Motor neuron (in vitro differentiated cells): ENCODE results near the gene ITPKA. TPM values are rescaled to one million over a fixed set of nuclear protein-coding genes. Genes with fewer than 3 reads are reported as not detected.

Experiments used
- ATAC-seq, 8 experiments: fragments of 200-7000 bp; cut with Tn5 transposase; replicated peaks in 6 of 8; 2 replicates each; pipeline ENCODE4 v1.8.0; 2021; ENCODE audit warnings: mild to moderate bottlenecking in 8 of 8, moderate library complexity in 8 of 8
- H3K27ac ChIP-seq, 2 donors: fragments of 250-450 bp; sonication (Bioruptor Pico); 2 replicates each; pipeline ENCODE4 v1.9.0; 2021; ENCODE audit warnings: antibody characterized with exemption in 2 of 2, mild to moderate bottlenecking in 2 of 2, moderate library complexity in 1 of 2
- H3K4me1 ChIP-seq, 2 donors: fragments of 250-450 bp; sonication (Bioruptor Pico); replicated peaks in 1 of 2; 2 replicates each; pipeline ENCODE4 v1.6.1; 2021; ENCODE audit warnings: antibody characterized with exemption in 2 of 2, mild to moderate bottlenecking in 2 of 2, moderate library complexity in 1 of 2
- H3K4me3 ChIP-seq, 5 donors: fragments of 250-450 bp; sonication (Bioruptor Pico); 2 replicates each; pipeline ENCODE4 v1.9.0; 2021; ENCODE audit warnings: antibody characterized with exemption in 5 of 5, mild to moderate bottlenecking in 5 of 5, moderate library complexity in 4 of 5
- WGBS, 10 experiments: fragments of 450-650 bp; shearing (Covaris generic); methylation state at CpG; one replicate each; pipeline ENCODE4 v1.0.0; 2022; 5-methylcytosine and 5-hydroxymethylcytosine counted together
- in situ Hi-C, 9 experiments: fragments of 400-800 bp; cut with MboI; loops; one replicate each; pipeline ENCODE4 v1.15.0; 2021; ENCODE audit warnings: low sequenced_read_pairs in 9 of 9, low pct_unique_long_range_greater_than_20kb in 2 of 9; ENCODE audit not compliant: unreplicated experiment in 9 of 9
- total RNA-seq, 8 experiments: library from RNA; unstranded; fragments of 300-600 nt; gene quantifications; 2 replicates each; pipeline versions ENCODE4 v1.2.3 to v1.2.4, GENCODE V29; 2022

The ITPKA gene
- total RNA-seq, 8 experiments from 2014 or later, result 0.36 to 1.6 (median 1.1) TPM

DNA sequence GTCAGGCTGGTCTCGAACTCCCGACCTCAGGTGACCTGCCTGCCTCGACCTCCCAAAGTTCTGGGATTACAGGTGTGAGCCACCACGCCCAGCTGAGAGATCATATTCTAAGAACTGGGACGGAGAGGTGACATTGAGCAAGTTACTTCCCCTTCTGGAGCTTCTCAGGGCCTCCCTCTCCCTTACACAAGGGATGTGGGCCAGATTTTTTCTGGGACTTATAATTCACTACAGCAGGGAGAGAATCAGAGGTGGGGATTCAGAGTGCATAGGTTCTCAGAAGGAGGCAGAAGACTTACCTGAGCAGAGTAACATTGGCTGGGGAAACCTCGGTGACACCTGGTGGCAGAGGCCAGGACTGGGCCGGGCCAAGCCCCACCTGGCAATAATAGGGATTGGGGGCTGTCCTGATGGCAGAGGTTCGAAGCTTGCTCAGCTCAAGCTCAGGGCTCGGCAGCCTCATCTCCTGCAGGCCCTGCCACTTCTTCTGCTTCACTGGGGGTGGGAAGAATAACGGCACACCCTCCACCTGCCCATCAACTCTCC lies 13.2 kb downstream of the ITPKA start:
- ATAC-seq, result no peak
- Histone ChIP-seq H3K4me3 (no peak overlapping the region), H3K4me1 (peaks cover 7 to 17% of the 10 kb centered on the region in 2 donors), H3K27ac (no peak overlapping the region)
- in situ Hi-C loops, result no loop called here
- WGBS, 10 experiments, result 20 to 80% (median 53%) methylated on average over 1 to 3 of the region's 10 CpGs; no CpG with 5 or more reads in 6 of the 10 experiments

DNA sequence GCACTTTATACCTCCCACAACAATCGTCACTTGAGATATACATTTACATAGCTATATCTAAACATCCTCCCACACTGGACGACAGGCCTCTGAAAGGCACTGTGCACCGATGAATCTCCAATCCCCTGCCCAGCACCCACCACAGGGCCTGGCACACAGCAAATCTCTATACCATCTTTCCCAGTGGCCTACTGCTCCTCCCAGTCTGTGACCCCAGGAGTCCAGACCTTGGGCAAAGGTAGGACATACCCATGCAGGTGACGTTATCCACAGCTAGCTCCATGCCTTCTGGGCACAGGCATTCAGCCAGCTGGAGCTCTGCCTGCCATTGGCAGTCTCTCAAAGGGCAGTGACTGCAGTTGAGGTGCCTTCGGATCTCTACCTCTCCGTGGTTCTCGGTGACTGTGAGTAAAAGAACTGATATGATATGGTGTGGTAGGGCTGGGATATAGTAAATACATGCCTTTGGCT lies 14.2 kb downstream of the ITPKA start:
- WGBS, 10 experiments, result 0 to 87% (median 67%) methylated on average over 1 to 4 of the region's 7 CpGs; no CpG with 5 or more reads in 3 of the 10 experiments
- ATAC-seq, result peak in 1 of 8 experiments; percentile 6
- peaks cover 8 to 11% of the 10 kb centered on the region in 2 donors for H3K4me1 ChIP-seq
- in situ Hi-C loops, result no loop called here
- H3K4me3 ChIP-seq, result no peak overlapping the region
- no peak overlapping the region for H3K27ac ChIP-seq

GRCh38 chr15:41510728-41511127 lies 17.1 kb downstream of the ITPKA start:
- Histone ChIP-seq H3K4me1 (peaks cover 10 to 11% of the 10 kb centered on the region in 2 donors), H3K27ac (no peak overlapping the region), H3K4me3 (no peak overlapping the region)
- 33 to 88% (median 60%) methylated on average over 1 to 6 of the region's 7 CpGs; no CpG with 5 or more reads in 2 of the 10 experiments for WGBS, 10 experiments
- peak in 1 of 8 experiments; percentile 4 for ATAC-seq
- in situ Hi-C loops, result no loop called here

DNA sequence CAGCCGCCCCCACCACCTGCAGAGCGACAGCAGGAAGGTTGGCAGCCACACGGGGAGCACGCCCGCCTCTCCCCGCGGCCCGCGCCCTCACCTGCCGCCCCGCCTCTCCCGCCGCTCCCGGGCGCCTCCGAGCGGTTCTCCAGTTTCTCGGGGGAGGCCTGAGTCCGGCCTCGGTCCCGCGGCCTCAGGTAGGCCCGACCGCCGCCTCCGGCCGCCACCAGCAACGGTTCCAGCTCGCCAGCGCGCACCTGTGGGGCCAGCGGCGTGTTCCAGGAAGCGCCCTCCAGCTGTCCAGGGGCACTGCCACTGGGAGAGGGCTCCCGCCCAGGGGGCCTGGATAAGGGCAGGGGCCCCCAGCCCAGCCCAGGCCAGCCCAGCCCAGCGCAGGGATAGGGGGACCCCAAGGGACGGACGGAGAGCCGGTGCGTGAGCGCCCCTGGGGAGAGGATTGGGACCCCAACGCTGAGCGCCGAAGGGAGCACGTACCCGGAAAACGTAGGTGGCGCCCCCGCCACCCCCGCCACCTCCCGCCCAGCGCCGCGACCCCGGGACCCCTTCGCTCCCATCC lies 17.7 kb downstream of the ITPKA start:
- ATAC-seq, result peak in 5 of 8 experiments; percentile 19 to 67 (median 50)
- peak overlapping the region in 1 of 5 donors; percentile 5 for H3K4me3 ChIP-seq
- H3K4me1 ChIP-seq, result peaks cover 10 to 11% of the 10 kb centered on the region in 2 donors
- no peak overlapping the region for H3K27ac ChIP-seq
- no CpG with 5 or more reads among the region's 56 CpGs for WGBS, 10 experiments
- in situ Hi-C loops, result no loop called here

GRCh38 chr15:41511899-41512369 lies 18.3 kb downstream of the ITPKA start:
- Histone ChIP-seq H3K4me1 (peaks cover 10 to 11% of the 10 kb centered on the region in 2 donors), H3K4me3 (peak overlapping the region in 2 of 5 donors; percentile 5 to 16), H3K27ac (no peak overlapping the region)
- ATAC-seq, result peak in 5 of 8 experiments; percentile 26 to 60 (median 49)
- in situ Hi-C loops, result no loop called here
- 0 to 7% (median 0%) methylated on average over 2 to 3 of the region's 49 CpGs; no CpG with 5 or more reads in 7 of the 10 experiments for WGBS, 10 experiments

GRCh38 chr15:41512512-41512939 lies 18.9 kb downstream of the ITPKA start:
- ATAC-seq, result peak in 3 of 8 experiments; percentile 3 to 11 (median 10)
- H3K4me3 ChIP-seq, result no peak overlapping the region
- no peak overlapping the region for H3K27ac ChIP-seq
- 6 to 30% (median 7%) methylated on average over 2 to 13 of the region's 33 CpGs; no CpG with 5 or more reads in 6 of the 10 experiments for WGBS, 10 experiments
- in situ Hi-C loops, result no loop called here
- H3K4me1 ChIP-seq, result peaks cover 10 to 11% of the 10 kb centered on the region in 2 donors

DNA sequence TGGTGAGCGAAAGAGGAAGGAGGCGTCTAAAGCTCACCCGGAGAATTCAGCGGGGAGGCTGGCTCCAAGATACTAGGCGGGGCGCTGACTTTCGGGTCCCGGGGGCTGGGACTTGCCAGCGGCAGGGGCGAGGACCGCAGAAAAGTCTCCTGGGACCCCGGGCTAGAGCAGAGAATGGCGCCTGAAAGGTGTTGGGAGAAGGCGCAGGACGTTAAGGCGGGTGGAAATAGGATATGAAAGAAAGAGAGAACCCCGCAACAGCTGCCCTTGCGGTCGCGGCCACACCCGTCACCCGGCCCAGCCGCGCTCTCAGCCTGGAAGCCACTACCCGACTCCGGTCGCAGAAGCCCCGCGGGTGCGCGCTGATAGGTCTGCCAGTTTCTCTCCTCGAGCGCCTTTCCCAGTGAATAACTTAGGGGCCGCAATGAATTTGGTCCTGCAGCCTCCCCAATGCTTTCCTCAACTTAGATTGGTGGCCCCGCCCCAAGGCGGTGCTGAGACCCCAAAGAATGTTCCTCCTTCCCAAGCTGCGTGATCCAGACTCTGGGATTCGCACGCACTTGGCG lies 19.3 kb downstream of the ITPKA start:
- in situ Hi-C loops, result no loop called here
- H3K4me3 ChIP-seq, result peak overlapping the region in 1 of 5 donors; percentile 5
- WGBS, 10 experiments, result 0 to 8% (median 6%) methylated on average over 1 to 16 of the region's 40 CpGs; no CpG with 5 or more reads in 7 of the 10 experiments
- peak; percentile 24 to 64 (median 50) for ATAC-seq
- peaks cover 10 to 11% of the 10 kb centered on the region in 2 donors for H3K4me1 ChIP-seq
- H3K27ac ChIP-seq, result no peak overlapping the region

DNA sequence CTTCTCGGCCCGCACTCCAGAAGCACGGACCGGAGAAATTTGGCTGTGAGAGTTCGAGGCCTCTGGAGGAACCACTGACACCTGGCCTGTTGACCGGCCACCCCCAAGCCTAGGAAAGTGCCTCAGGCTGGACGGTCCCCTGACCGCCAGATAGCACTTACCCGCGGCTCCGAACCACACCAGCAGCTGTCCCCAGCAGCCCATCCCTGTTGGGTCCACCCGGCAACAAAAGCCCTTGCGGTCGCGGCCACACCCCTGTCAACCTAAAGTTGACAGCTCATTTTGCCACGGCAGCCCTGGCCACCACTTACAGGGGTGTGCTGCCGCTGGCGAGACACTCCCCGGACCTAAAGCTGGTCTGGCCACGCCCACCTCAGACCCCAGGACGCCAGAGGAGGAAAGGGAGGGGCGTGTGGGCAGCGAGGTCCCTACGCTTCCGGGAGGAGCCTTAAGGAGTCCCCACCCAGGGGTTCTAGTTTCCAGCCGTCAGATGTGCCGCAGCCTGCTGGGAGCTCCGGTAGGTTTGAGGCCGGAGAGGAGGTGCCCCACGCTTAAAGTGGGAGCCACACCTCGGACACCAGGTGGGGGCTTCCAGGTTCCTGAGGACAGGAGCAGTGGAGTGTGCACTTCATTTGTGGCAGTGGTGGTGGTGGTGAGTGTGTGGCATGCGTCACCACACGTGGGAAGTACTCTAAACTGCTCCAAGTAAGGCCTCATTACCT lies 20.0 kb downstream of the ITPKA start, which contains the start of gene LTK:
LTK (minus strand) TSS at position 322 of the 722 bp plus-strand sequence; CDS start at position 204, 118 bp downstream.
- in situ Hi-C loops, result no loop called here
- peak; percentile 31 to 78 (median 46) for ATAC-seq
- peak within 1 kb of the TSS in 1 of 5 donors; percentile 5 for H3K4me3 ChIP-seq
- peaks cover 10 to 11% of the 10 kb centered on the region in 2 donors for H3K4me1 ChIP-seq
- WGBS, 10 experiments, result 0 to 27% (median 10%) methylated on average over 1 to 8 of the region's 33 CpGs; no CpG with 5 or more reads in 5 of the 10 experiments
- no peak within 1 kb of the TSS for H3K27ac ChIP-seq

DNA sequence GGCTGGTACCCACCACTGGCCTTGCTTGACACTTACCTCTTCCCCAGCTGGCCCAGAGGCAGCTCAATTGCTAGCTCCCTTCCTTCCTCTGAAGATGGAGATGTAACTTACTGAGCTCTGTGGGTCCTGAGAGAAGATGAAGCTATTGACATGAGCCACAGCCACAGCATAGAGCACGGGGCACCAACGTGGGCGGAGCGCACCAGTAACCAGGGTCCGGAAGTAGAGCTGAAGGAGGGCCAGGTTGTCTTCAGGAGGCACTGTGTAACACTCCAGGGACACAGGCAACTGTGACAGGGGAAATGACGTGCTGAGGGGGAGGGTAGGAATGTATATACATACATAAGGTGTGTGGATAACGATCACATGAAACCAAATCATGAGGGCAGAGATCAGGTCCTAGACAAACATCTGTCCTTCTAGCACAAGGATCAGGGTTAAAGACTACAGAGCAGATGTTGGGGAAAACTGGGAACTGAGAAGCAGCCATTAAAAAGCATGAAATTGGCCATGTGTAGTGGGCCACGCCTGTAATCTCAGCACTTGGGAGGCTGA lies 24.3 kb downstream of the ITPKA start:
- H3K4me1 ChIP-seq, result peaks cover 0 to 4% of the 10 kb centered on the region in 2 donors
- H3K4me3 ChIP-seq, result no peak overlapping the region
- no peak for ATAC-seq
- no peak overlapping the region for H3K27ac ChIP-seq
- WGBS, 10 experiments, result 80 to 95% (median 94%) methylated on average over 1 to 7 of the region's 8 CpGs; no CpG with 5 or more reads in 5 of the 10 experiments
- in situ Hi-C loops, result no loop called here

GRCh38 chr15:41520636-41521035 lies 27.0 kb downstream of the ITPKA start:
- peak in 2 of 8 experiments; percentile 12 to 31 for ATAC-seq
- no peak overlapping the region for H3K27ac ChIP-seq
- in situ Hi-C loops, result no loop called here
- WGBS, 10 experiments, result 97 to 100% methylated on average over 1 to 7 of the region's 17 CpGs; no CpG with 5 or more reads in 8 of the 10 experiments
- H3K4me1 ChIP-seq, result no peaks in the 10 kb centered on the region
- H3K4me3 ChIP-seq, result no peak overlapping the region

DNA sequence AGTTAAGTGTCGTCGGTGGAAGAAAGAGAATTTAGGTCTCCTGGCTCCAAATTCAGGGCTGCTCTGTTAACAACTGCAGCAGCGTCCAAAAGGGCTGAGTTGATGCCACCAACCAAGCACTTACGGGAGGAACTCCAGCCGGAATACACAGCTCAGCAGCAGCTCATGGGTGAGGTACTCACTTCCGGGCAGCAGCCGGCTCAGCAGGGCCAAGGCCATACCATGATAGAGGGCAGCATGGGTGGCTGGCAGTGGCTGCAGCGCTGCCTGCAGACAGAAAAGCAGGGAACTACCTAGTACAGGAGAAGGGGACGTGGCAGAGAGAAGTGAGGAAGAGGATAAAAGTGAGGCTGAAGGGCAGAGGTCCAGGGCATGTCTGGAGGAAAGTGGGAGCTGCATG lies 27.9 kb downstream of the ITPKA start:
- no peak for ATAC-seq
- Histone ChIP-seq H3K4me1 (no peaks in the 10 kb centered on the region), H3K27ac (no peak overlapping the region), H3K4me3 (no peak overlapping the region)
- in situ Hi-C loops, result no loop called here
- 40 to 100% (median 83%) methylated on average over 1 to 7 of the region's 9 CpGs; no CpG with 5 or more reads in 2 of the 10 experiments for WGBS, 10 experiments

DNA sequence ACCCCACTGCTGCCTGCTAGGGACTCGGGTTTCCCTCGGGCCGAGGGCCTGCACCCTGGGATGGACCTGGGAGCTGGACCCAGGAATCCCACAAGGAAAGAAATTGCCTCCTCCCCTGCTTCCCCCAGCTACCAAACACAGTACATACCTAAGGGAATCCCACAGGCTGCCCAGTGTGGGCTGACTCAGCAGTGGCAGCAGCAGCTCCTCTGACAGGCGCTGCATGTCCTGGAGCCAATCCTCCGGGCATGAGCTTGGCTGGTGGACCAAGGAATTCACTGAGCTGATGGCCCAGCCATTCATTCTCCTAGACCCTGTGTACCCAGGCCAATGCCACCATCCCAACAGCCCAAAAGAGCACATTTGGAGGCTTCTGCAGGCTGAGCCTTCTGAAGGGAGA lies 29.4 kb downstream of the ITPKA start:
- 89 to 100% (median 100%) methylated on average over 1 to 3 of the region's 5 CpGs; no CpG with 5 or more reads in 7 of the 10 experiments for WGBS, 10 experiments
- ATAC-seq, result no peak
- H3K4me1 ChIP-seq, result no peaks in the 10 kb centered on the region
- in situ Hi-C loops, result no loop called here
- no peak overlapping the region for H3K27ac ChIP-seq
- H3K4me3 ChIP-seq, result no peak overlapping the region
